ENCODE data around the gene TDRD10.

DNA sequence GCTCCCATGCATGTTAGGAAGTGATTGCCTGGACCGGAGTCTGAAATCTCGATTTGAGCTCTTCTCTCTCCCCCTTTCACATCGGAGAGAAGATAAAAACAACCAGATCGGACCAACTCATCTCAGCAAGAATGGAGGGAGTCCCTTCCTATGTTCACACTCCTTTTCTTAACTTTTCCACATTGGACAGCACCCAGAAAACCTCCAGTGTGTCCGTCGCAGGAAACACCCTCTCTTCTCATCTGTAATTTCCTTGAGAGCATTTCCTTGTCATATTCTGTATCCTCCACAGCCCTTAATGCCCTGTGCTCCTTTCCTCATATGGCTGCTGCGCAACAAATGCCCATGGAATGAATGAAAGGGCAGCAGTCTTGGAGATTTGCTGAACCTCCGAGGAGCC lies 1.5 kb upstream of the TDRD10 start:
- TF ChIP-seq, protein P1, sequence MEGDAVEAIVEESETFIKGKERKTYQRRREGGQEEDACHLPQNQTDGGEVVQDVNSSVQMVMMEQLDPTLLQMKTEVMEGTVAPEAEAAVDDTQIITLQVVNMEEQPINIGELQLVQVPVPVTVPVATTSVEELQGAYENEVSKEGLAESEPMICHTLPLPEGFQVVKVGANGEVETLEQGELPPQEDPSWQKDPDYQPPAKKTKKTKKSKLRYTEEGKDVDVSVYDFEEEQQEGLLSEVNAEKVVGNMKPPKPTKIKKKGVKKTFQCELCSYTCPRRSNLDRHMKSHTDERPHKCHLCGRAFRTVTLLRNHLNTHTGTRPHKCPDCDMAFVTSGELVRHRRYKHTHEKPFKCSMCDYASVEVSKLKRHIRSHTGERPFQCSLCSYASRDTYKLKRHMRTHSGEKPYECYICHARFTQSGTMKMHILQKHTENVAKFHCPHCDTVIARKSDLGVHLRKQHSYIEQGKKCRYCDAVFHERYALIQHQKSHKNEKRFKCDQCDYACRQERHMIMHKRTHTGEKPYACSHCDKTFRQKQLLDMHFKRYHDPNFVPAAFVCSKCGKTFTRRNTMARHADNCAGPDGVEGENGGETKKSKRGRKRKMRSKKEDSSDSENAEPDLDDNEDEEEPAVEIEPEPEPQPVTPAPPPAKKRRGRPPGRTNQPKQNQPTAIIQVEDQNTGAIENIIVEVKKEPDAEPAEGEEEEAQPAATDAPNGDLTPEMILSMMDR (IDR thresholded peaks at IDR 0.05): no peak
- TF ChIP-seq POLR2A (IDR thresholded peaks at IDR 0.05) (no peak), EP300 (IDR thresholded peaks at IDR 0.05) (no peak), POLR2AphosphoS5 (IDR thresholded peaks at IDR 0.05) (no peak)
